PC-3 (cell line): ENCODE results near the gene DENND4C.

Experiments used
- EZH2 ChIP-seq: fragments of 300-600 bp; sonication (generic); IDR thresholded peaks from one replicate; pipeline ENCODE4 v1.6.1; 2017; ENCODE audit warnings: antibody characterized with exemption, mild to moderate bottlenecking, low read length; ENCODE audit not compliant: unreplicated experiment
- EZH2phosphoT487 ChIP-seq: fragments of 300-600 bp; sonication (generic); IDR thresholded peaks from 2 replicates; pipeline ENCODE4 v1.6.1; 2018; ENCODE audit warnings: mild to moderate bottlenecking, antibody characterized with exemption, low read length, borderline replicate concordance
- TF ChIP-seq, protein P1 (sequence below): fragments of 300-600 bp; sonication (generic); conservative IDR thresholded peaks from 2 replicates; pipeline ENCODE4 v1.5.1; 2017; ENCODE audit warnings: antibody characterized with exemption, low read depth, mild to moderate bottlenecking, low read length

- TF ChIP-seq, protein P1, sequence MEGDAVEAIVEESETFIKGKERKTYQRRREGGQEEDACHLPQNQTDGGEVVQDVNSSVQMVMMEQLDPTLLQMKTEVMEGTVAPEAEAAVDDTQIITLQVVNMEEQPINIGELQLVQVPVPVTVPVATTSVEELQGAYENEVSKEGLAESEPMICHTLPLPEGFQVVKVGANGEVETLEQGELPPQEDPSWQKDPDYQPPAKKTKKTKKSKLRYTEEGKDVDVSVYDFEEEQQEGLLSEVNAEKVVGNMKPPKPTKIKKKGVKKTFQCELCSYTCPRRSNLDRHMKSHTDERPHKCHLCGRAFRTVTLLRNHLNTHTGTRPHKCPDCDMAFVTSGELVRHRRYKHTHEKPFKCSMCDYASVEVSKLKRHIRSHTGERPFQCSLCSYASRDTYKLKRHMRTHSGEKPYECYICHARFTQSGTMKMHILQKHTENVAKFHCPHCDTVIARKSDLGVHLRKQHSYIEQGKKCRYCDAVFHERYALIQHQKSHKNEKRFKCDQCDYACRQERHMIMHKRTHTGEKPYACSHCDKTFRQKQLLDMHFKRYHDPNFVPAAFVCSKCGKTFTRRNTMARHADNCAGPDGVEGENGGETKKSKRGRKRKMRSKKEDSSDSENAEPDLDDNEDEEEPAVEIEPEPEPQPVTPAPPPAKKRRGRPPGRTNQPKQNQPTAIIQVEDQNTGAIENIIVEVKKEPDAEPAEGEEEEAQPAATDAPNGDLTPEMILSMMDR: no peak
- TF ChIP-seq EZH2 (no peak), EZH2phosphoT487 (no peak)
Measured at GRCh38 chr9:19294219-19294618, 63.7 kb downstream of the DENND4C start.
